Breast epithelium (tissue), 3 donors: ENCODE results near the gene MRPS23.

Source experiments
- POLR2A ChIP-seq: fragments of 450-650 bp; IDR thresholded peaks from one replicate; pipeline ENCODE4 v1.6.1; 2016; ENCODE audit warnings: antibody characterized with exemption, mild to moderate bottlenecking, moderate library complexity
- POLR2AphosphoS5 ChIP-seq, 3 donors: sonication (generic); formaldehyde crosslinking; IDR thresholded peaks; one replicate each; pipeline ENCODE4 v1.6.1; 2017; ENCODE audit warnings: antibody characterized with exemption in 3 of 3
- TF ChIP-seq, protein P1 (sequence below), 3 donors: fragments of 450-650 bp; IDR thresholded peaks; one replicate each; pipeline ENCODE4 v1.5.1; 2016 to 2017; ENCODE audit warnings: antibody characterized with exemption in 3 of 3, mild to moderate bottlenecking in 3 of 3, moderate library complexity in 3 of 3

DNA sequence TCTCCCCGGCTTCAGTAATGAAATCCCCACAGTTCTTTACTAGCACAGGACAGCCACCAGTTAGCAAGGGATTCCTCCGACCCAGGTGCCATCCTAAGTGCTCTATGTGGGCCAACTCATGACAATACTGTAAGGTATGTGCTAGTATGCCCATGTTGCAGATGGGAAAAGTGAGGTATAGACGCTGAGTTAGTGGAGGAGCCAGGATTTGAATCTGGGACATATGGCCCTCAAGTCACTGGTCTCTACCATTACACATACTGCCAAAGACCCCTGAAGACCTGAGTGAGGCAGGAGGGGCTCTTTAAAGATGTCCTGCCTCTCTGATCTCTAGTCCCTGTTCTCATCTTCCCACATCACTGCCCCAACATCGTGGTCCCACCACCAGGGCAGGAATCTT is 36.2 kb upstream of the MRPS23 start:
- TF ChIP-seq, protein P1, sequence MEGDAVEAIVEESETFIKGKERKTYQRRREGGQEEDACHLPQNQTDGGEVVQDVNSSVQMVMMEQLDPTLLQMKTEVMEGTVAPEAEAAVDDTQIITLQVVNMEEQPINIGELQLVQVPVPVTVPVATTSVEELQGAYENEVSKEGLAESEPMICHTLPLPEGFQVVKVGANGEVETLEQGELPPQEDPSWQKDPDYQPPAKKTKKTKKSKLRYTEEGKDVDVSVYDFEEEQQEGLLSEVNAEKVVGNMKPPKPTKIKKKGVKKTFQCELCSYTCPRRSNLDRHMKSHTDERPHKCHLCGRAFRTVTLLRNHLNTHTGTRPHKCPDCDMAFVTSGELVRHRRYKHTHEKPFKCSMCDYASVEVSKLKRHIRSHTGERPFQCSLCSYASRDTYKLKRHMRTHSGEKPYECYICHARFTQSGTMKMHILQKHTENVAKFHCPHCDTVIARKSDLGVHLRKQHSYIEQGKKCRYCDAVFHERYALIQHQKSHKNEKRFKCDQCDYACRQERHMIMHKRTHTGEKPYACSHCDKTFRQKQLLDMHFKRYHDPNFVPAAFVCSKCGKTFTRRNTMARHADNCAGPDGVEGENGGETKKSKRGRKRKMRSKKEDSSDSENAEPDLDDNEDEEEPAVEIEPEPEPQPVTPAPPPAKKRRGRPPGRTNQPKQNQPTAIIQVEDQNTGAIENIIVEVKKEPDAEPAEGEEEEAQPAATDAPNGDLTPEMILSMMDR (IDR thresholded peaks at IDR 0.05), result no peak
- no peak for TF ChIP-seq POLR2AphosphoS5 (IDR thresholded peaks at IDR 0.05)
- no peak for TF ChIP-seq POLR2A
